HG03064 (cell line): ENCODE data around the gene PTPN14.
"Not testable (repeated sequence)": the region's sequence is repeated elsewhere in the genome, so short reads cannot be mapped to it uniquely, and the experiment has no call there.

Source experiments
- ATAC-seq: cut with Tn5 transposase; IDR thresholded peaks from one replicate; pipeline ENCODE4 v1.9.1; 2021; ENCODE audit warnings: low read depth; ENCODE audit not compliant: unreplicated experiment

Gene PTPN14

GRCh38 chr1:214481983-214482634 lies 69.3 kb downstream of the PTPN14 start:
- not testable (repeated sequence) for ATAC-seq

- ATAC-seq, result no peak
Observed at GRCh38 chr1:214476986-214477870, 74.2 kb downstream of the PTPN14 start.

GRCh38 chr1:214476229-214476985 lies 75.0 kb downstream of the PTPN14 start:
- no peak for ATAC-seq

- ATAC-seq, result no peak
Observed at GRCh38 chr1:214475746-214476145, 75.7 kb downstream of the PTPN14 start.

DNA sequence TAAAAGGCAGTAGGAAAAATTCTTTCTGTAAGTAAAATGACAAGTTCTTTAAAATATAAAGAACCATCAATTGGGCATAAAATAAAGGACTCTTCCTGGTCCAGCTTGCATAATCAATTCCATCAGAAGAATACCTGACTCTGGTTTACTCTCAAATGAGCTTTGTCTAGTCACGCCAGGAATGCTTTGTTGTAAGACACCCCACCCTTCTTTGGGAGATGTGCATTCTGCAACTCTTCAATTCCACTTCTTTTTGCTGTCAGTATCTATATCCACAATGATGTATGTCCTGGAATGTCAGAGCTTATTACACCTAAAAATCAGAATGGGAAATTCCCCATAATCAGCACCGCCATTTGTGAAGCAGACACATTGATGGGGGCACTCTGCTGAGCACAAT lies 76.1 kb downstream of the PTPN14 start:
- ATAC-seq, result no peak

DNA sequence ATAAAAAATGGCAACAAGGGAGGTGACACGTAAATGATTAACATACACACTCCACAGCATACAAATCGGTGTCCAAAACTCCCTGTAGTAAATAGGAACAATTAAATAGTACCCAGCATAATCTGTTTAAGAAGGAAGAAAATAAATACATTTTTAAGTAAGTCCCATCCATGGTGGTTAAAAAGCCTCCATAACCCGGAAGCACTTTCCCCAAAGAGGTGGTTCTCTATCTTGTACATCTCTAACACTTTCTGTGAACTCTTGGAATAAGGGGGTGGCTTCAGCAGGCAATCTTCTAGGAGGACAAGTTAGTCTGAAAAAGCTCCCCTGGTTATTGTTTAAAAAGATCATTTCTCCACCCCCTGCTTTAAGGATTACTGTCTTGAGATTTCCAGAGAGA lies 76.9 kb downstream of the PTPN14 start:
- ATAC-seq, result no peak

GRCh38 chr1:214473862-214474261 lies 77.5 kb downstream of the PTPN14 start:
- no peak for ATAC-seq

DNA sequence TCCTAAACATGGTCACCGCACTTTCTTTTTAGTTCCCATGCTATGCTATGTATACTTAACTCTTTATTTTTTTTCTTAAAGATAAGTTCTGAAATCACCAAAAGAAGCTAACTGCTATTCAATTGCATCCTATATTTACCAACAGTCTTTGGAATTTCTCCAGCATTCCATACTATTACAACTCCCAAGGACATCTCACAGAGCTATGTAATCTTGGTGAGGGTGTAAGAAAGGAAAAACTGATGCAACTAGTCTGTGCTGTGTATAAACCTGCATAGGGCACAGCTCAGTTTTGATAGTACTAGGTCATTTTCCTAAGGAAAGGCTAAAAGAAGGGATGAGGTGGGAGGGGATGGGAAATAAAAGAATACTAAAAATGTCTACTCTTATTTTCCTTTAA lies 78.0 kb downstream of the PTPN14 start:
- ATAC-seq, result no peak

DNA sequence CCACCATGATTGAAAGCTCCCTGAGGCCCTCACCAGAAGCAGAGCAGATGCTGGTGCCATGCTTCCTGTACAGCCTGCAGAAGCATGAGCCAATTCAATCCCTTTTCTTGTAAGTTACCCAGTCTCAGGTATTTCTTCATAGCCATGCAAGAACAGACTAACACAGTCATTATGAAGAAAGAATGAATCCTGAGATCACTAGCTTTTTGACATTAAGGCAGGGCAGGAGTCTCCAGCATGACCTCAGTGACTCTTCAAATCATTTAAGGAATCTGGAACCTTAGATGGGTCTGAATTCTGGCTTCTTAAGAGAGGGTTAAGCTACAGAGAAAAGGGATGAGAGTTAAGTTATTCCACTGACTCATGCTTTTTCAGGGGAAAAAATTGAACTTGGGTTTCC lies 79.0 kb downstream of the PTPN14 start:
- no peak for ATAC-seq

- no peak for ATAC-seq
Observed at GRCh38 chr1:214471458-214471857, 79.9 kb downstream of the PTPN14 start.

GRCh38 chr1:214470132-214470531 lies 81.3 kb downstream of the PTPN14 start:
- ATAC-seq, result no peak

GRCh38 chr1:214469290-214469689 lies 82.1 kb downstream of the PTPN14 start:
- ATAC-seq, result no peak

- no peak for ATAC-seq
Observed at GRCh38 chr1:214467078-214467585, 84.3 kb downstream of the PTPN14 start.

GRCh38 chr1:214466403-214467077 lies 84.9 kb downstream of the PTPN14 start:
- ATAC-seq, result no peak

DNA sequence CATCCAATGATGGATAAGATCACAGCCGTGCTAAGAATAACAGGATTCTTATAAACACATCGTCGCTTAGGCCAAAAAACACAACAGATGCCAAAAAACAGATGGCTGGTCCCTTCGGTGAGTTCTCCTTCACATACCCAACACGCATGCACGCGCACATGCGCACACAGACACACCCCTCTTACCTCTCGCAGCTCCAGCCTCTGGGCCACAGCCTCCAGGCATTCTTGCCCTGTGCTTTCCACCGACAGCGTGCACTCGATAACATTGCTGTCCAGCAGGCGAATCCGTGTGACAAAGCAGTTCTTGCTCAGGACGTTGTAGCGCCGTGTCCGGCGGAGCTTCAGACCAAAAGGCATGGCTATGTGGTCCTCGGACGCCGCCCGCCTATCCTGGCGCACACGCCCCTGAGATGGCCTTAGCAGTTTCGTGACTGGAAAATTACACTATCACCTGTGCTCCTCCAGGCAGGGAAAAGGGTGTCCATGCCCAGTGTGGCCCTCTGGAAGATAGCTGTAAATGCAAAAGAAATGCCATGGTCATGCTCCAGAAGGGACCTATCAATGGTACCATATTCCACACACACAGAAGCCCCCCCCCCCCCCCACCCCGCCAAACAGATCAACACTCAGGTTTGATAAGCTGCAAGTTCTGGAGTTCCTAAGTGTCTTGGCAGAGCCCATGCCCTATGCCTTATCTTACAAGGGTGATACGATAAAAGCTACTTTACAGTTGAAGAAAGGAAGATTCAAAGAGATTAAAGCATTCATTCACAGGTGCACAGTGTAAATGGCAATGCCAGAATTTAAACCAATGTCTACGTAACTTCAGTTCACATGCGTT lies 86.7 kb downstream of the PTPN14 start:
- no peak for ATAC-seq

DNA sequence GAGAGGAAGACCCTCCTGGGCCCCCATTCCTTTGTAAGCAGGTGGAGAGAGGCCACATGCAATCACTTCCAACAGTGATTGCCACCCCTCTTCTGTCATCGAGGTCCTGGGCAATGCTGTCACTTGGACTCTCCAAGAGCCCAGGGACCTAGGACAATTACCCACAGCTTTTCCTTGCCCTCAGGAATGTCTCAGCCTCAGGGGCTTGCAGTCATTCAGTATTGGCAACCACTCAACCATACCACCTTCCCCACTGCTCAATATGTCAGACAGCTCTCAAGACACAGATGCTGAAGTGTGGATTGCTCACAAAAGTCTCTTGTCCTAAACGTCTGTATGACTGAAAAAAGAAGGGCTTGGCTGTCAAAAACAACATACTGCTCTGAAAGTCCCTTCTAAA lies 87.8 kb downstream of the PTPN14 start:
- no peak for ATAC-seq

DNA sequence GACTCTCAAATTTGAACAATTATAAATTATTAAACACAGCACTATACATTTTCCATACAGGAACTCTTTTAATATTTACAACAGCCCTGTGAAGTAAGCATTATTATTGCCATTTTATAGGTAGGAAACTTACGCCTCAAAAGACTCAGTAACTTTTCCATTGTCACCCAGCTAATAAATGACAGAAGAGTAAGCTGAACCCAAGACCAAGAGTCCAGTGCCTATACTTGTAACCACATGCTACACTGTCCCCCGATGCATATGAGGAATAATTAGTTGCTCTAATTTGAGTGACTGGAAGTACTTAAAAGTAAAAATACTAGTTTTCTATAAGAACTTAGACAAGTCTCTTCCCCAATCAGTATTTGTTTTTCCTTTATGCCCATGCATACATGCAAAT lies 88.5 kb downstream of the PTPN14 start:
- ATAC-seq, result no peak

- no peak for ATAC-seq
Observed at GRCh38 chr1:214461305-214461704, 90.1 kb downstream of the PTPN14 start.

- no peak for ATAC-seq
Observed at GRCh38 chr1:214460304-214460916, 91.0 kb downstream of the PTPN14 start.
